H54 (cell line): ENCODE results near the gene GPR153.

Experiments
- DNase-seq: peaks from one replicate; pipeline ENCODE4 v3.0.0; 2011; ENCODE audit warnings: low spot score, mixed read lengths; ENCODE audit not compliant: insufficient read length
- FAIRE-seq: peaks from 3 replicates; lab custom pipeline; 2011; peaks lifted over from hg19 to GRCh38; lab: Jason Lieb, UNC
- POLR2A ChIP-seq: IDR thresholded peaks from 2 replicates; pipeline ENCODE4 v1.6.1; 2011; ENCODE audit warnings: low read depth, mild to moderate bottlenecking, low read length

GPR153 gene

GRCh38 chr1:6269720-6270400 is 9.0 kb upstream of the GPR153 start:
- no peak for FAIRE-seq
- DNase-seq = no peak
- TF ChIP-seq POLR2A = no peak

GRCh38 chr1:6269296-6269695 is 8.4 kb upstream of the GPR153 start:
- no peak for DNase-seq
- no peak for FAIRE-seq
- no peak for TF ChIP-seq POLR2A

GRCh38 chr1:6268415-6268814 is 7.5 kb upstream of the GPR153 start:
- no peak for TF ChIP-seq POLR2A
- no peak for DNase-seq
- FAIRE-seq = no peak

- FAIRE-seq = no peak
- no peak for TF ChIP-seq POLR2A
- no peak for DNase-seq
These were observed 6.9 kb upstream of the GPR153 start for GRCh38 chr1:6267686-6268322.

- DNase-seq (no peak), FAIRE-seq (no peak)
- TF ChIP-seq POLR2A = no peak
These were observed 5.7 kb upstream of the GPR153 start for GRCh38 chr1:6266641-6267040.

GRCh38 chr1:6265151-6265550 is 4.3 kb upstream of the GPR153 start:
- no peak for DNase-seq
- FAIRE-seq = no peak
- no peak for TF ChIP-seq POLR2A

GRCh38 chr1:6263716-6264115 is 2.8 kb upstream of the GPR153 start:
- no peak for DNase-seq
- no peak for FAIRE-seq
- TF ChIP-seq POLR2A = no peak

- FAIRE-seq (no peak), DNase-seq (no peak)
These were observed 1.9 kb upstream of the GPR153 start for GRCh38 chr1:6262555-6263420.

GRCh38 chr1:6261615-6261995 is 707 bp upstream of the GPR153 start:
- no peak for TF ChIP-seq POLR2A
- no peak for FAIRE-seq
- DNase-seq = no peak

More at GRCh38 chr1:6262555-6263420, 1.9 kb upstream of the GPR153 start:
- no peak for TF ChIP-seq POLR2A

GRCh38 chr1:6260433-6260934 is 414 bp downstream of the GPR153 start:
- no peak for DNase-seq
- no peak for TF ChIP-seq POLR2A
- no peak for FAIRE-seq

- peak; percentile 81 for DNase-seq
- TF ChIP-seq POLR2A = no peak
- no peak for FAIRE-seq
These were observed 1.2 kb downstream of the GPR153 start for GRCh38 chr1:6259491-6260362.

- DNase-seq (no peak), FAIRE-seq (no peak)
- no peak for TF ChIP-seq POLR2A
These were observed 2.2 kb downstream of the GPR153 start for GRCh38 chr1:6258675-6259074.

- DNase-seq (no peak), FAIRE-seq (no peak)
- TF ChIP-seq POLR2A = no peak
These were observed 3.3 kb downstream of the GPR153 start for GRCh38 chr1:6257541-6258069.

GRCh38 chr1:6256645-6257044 is 4.3 kb downstream of the GPR153 start:
- no peak for TF ChIP-seq POLR2A
- FAIRE-seq (no peak), DNase-seq (no peak)
